SKM-1 (cell line): ENCODE results near the gene KCNK16.
A peak's percentile ranks its signal among the peaks of the same experiment; 100 is the strongest.
"Not testable (repeated sequence)": the region's sequence is repeated elsewhere in the genome, so short reads cannot be mapped to it uniquely, and the experiment has no call there.

Experiments used
- DNase-seq: peaks from one replicate; lab custom pipeline; 2025; ENCODE audit not compliant: unreplicated experiment; lab: John Stamatoyannopoulos, UW

Gene KCNK16

DNA sequence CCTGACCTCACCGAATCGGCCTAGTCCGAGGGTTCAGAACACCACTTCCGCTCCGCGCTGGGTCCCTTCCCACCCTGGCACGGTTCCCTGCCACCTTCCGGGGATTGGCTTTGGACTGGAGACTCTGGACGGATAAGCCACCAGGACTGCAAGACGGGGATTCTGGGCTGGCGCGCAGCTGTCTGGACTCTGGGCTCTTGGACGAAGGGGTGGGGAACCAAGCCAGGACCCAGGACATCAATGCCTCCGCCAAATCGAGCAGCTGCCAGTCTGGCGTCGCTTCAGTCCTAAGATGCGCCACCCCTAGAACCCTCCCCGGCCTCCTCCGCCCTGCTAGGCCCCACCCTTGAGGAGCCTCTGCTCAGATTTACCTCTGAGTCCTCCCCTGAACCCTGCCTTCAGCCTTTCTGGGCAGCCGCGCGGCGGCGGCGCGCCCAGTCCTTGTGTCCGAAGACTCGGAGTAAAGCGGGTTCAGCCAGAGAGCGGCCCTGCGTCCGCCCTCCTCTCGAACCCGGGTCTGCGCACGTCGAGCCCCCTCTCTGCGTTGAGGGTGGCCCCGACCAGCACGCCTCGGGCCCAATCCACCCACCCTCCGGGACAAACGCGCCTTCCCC lies 9.5 kb downstream of the KCNK16 start:
- no peak for DNase-seq

DNA sequence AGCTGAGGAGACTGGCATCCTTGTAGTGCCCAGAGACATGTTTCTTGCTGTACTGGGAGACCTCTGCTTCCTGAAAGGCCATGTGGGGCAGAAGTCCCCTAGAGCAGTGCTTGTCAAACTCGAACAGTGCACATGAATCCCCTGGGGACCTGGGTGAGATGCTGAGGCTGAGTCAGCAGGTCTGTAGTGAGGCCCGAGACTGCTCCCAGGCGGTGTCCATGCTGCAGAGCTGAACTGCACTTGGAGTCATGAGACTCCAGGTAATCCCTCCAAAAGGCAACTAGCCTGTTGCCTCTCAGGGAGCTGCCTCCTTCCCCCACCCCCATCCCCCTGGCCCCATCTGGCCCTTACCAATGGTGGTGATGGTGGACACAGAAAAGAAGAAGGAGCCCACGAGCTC lies 12.0 kb downstream of the KCNK16 start:
- no peak for DNase-seq

- no peak for DNase-seq
These were observed 12.5 kb downstream of the KCNK16 start for GRCh38 chr6:39309942-39310531.

DNA sequence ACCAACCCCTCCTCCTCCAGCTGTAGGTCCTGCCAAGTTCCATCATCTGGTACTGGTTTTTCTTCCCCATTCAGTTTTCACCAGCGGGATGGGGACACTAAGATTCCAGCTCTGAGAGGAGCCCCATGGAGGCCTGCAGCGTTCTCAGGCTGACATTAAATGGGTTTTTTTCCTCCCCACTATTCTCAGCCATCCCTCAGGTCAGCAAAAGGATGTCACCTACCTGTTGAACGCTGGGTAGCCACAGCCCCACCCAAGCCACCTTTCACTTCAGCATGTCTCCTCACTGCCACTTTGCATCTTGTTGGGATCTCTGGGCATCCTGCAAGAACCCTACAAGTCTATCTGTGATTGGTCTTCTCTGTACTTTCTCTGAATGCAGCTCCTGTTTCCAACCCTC lies 15.0 kb downstream of the KCNK16 start:
- DNase-seq = no peak

DNA sequence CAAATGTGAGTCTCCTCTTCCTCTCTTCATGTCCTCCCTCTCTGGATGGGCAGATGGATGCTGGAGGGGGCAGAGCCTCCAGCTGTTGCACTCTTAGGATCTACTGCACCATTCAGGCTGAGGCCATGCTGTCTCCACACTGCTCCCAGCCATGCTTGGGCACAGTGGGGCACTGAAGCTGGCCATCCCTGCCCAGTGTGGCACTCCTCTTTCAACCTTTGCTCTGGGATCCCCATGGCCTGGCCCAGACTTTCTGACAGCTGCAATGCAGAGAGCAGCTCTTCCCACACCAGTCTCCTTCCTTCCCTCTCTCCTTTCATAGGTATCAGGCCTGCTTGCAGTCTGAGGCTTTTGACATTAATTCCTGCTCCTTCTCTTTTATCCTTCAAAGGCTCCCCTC lies 17.6 kb downstream of the KCNK16 start:
- DNase-seq = no peak

GRCh38 chr6:39303425-39304153 lies 18.9 kb downstream of the KCNK16 start:
- DNase-seq = no peak

DNA sequence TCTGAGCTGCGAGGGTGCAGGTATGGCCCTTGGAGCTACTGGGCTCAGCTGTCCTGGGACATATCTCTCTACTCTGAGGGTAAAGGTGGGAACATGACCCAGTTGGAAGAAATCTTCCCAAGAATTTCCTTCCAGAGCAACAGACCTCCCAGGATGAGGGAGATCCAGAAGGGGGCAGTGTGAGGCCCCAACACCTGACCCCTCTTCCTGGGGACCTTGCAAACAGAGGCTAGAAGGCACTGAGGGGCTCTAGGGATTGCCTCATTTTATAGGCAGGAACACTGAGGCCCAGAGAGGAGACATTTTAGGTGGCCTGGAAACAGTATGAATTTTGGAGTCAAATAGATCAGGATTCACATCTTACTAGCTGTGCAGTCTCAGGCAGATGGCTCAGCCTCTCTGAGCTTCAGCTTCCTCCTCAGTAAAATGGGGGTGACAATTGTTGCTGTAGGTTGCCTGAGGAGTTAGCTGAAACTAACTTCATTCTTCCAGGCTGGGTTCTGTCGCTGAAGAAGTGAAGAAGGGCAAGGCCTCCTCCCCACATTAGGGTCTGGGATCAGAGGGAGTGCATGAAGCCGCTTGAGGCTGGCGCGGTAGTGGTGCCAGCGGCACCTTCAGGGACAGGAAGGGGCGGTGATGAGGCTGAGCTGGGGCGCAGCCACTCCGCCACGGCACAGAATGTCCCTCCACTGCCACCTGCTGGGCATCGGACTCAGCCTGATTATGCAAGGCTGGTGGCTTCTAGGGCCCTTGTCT lies 19.7 kb downstream of the KCNK16 start:
- DNase-seq = peak; percentile 61

- DNase-seq = no peak
These were observed 20.5 kb downstream of the KCNK16 start for GRCh38 chr6:39302011-39302410.

- no peak for DNase-seq
These were observed 20.9 kb downstream of the KCNK16 start for GRCh38 chr6:39301606-39302005.

- no peak for DNase-seq
These were observed 21.8 kb downstream of the KCNK16 start for GRCh38 chr6:39300739-39301138.

DNA sequence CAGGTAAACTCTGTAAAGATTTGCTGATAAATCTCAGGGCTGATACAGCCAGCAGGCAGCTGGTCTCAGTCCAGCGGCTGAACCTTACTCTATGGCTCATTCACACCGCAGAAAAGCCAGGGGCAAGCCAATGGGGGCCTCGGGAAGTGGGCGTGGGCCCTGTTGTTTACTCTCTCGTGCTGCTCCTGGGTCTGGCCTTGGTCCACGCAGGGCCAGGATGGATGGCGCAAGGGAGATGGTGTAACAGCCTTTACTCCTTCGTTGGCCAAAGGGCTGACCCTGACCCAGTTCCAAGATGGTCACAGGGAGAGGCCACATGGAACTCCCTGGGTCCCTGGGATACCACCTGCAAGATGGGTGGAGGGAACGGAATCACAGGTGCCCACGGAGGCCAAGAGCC lies 24.4 kb downstream of the KCNK16 start:
- no peak for DNase-seq

DNA sequence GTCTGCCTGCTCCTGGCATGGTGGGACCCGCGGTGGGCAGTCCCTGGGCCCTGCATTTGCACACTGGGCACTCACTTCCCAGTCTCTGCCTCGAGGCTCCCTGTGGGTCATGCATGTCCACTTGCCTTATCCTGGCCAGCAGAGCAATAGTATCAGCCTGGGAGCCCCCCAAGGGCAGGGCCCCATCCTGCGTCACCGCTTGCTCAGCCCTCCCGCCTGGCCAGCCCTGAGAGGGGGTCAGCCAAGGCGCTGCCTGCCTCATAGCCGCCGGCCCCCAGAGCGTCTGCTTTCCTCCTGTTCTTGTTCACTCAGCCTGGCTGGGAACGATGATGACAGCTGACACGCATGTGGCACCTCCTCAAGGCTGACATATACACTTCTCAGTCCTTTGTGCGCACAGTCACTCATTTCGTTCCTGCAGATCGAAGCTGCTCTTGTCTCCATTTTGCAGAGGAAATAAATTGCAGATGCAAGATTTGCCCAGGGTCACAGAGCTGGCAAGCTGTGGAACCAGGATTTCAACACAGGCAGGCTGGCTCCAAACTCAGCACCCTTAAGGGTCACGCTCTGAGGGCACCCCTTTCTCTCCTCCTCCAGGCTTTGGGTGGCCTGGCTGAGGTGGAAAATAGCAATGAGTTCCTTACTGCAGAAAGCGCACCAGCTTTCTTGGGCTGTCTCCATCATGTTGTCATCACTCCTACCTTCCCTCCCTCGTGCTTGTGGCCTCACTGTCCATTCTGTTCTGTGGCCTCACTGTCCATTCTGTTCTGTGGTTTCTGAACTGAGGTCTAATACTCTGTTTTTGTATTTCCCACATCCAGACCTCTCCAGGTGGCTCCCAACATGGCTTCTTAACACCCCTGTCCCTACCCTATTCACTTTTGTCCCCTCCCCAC lies 25.5 kb downstream of the KCNK16 start:
- no peak for DNase-seq

- no peak for DNase-seq
These were observed 26.9 kb downstream of the KCNK16 start for GRCh38 chr6:39295611-39296011.

DNA sequence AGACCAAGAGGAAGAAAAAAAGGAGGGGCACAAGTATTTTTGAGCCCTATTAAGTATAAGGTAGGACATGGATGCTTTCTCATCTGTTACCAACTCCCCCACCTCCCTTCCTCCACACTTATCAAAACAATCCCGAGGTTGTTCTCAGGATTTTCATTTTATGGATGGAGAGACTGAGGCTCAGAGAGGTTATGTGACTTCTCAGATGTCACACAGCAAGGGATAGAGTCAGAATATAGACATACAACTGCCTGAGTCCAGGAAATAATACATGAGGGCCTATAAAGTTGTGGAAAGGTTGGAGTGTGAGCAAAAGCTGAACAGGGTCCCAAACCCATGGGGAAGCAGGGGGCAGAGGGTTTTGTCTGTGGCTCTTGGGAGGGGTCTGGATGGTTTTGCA lies 27.6 kb downstream of the KCNK16 start:
- DNase-seq = no peak

DNA sequence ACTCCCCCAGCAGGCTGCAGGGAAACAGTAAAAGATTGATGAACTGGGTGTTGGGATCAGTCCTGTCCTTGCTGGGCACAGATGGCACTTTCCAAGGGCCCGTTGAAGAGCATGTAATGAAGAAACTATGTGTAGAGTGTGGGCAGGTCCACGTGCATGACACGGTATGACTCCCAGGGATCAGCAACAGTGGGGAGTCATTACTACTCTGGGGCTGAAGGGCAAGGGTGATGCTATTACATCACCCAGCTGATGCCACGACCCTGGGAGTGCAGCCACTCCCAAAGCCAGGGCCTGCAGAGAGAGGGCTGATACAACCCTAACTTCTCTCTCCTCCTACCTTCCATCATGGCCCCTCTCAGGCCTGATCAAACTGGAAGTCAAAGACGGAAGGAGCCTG lies 28.4 kb downstream of the KCNK16 start:
- no peak for DNase-seq

- no peak for DNase-seq
These were observed 29.9 kb downstream of the KCNK16 start for GRCh38 chr6:39292637-39293036.

DNA sequence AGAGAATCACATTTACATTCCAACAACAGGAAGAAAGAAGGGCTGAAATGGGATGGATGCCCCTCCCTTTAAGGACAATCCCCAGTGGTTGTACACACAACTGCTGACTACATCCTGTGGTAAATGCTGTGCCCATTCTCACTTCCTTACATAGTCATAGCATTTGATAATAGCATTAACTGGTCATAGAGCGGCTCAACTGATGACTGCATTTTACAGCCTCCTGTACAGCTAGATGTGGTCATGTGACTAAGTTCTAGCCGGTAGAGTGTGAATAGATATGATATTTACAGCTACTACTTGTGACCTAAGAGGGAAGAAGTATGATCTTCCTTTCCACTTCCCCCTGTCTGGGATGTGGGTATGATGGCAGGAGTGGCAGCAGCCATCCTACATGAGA lies 33.0 kb downstream of the KCNK16 start:
- no peak for DNase-seq

- no peak for DNase-seq
These were observed 34.9 kb downstream of the KCNK16 start for GRCh38 chr6:39287601-39288000.

DNA sequence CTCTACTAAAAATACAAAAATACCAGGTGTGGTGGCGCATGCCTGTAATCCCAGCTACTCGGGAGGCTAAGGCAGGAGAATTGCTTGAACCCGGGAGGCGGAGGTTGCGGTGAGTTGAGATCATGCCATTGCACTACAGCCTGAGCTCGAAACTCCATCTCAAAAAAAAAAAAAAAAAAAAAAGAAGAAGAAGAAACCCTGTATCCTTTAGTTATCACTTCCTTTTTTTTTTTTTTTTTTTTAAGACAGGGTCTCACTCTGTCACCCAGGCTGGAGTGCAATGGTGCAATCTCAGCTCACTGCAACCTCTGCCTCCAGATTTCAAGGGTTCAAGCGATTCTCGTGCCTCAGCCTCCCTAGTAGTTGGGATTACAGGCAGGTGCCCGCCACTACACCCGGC lies 35.9 kb downstream of the KCNK16 start:
- not testable (repeated sequence) for DNase-seq

DNA sequence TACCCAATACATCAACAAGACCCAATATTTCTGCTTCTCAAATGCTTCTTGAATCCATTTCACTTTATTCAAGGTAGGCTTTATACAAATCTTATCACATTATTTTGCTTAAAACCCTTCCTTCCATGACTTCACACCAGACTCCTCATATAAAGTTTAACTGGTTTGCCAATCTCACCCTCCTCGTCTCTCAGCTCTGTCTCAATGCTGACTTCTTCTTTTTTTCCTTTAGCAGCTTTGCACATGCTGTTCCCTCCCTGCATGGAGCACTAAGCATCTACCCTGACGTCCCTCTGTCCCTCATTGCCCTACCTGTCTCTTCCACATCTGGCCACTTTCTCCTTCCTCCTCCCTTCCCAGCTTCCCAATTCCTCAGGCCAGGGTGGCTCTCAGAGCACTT lies 39.7 kb downstream of the KCNK16 start:
- DNase-seq = no peak
